MM.1S (cell line): ENCODE measurements around the gene TCP11.

ENCODE experiments used
- DNase-seq: peaks from one replicate; pipeline ENCODE4 v3.0.0-alpha.2; 2015
- H2AFZ ChIP-seq: fragments of 300-600 bp; sonication (generic); 2 replicates; pipeline ENCODE4 v1.6.0; 2016; ENCODE audit warnings: antibody characterized with exemption, low read length
- H3F3A ChIP-seq: fragments of 300-600 bp; sonication (generic); 2 replicates; pipeline ENCODE4 v1.6.1; 2016; ENCODE audit warnings: mild to moderate bottlenecking, antibody characterized with exemption, low read length, moderate library complexity, mixed read lengths; ENCODE audit not compliant: insufficient read depth
- H3K27ac ChIP-seq: fragments of 300-600 bp; sonication (generic); 2 replicates; pipeline ENCODE4 v1.5.1; 2016; ENCODE audit warnings: mild to moderate bottlenecking, low read length
- H3K27me3 ChIP-seq: fragments of 300-600 bp; sonication (generic); replicated peaks from 2 replicates; pipeline ENCODE4 v1.6.0; 2016; ENCODE audit warnings: low read length; ENCODE audit not compliant: insufficient read depth
- H3K36me3 ChIP-seq: fragments of 300-600 bp; sonication (generic); replicated peaks from 2 replicates; pipeline ENCODE4 v1.6.1; 2016; ENCODE audit warnings: mild to moderate bottlenecking, low read length, mixed read lengths; ENCODE audit not compliant: insufficient read depth
- H3K4me1 ChIP-seq: fragments of 300-600 bp; sonication (generic); 2 replicates; pipeline ENCODE4 v1.6.1; 2016; ENCODE audit warnings: low read length, mixed read lengths
- H3K4me2 ChIP-seq: fragments of 300-600 bp; sonication (generic); 2 replicates; pipeline ENCODE4 v1.6.0; 2016; ENCODE audit warnings: low read depth, low read length
- H3K4me3 ChIP-seq: fragments of 300-600 bp; sonication (generic); 2 replicates; pipeline ENCODE4 v1.5.1; 2016; ENCODE audit warnings: low read length, mixed read lengths
- H3K79me2 ChIP-seq: fragments of 300-600 bp; sonication (generic); 2 replicates; pipeline ENCODE4 v1.6.1; 2016; ENCODE audit warnings: mixed run types, low read length, mixed read lengths
- H3K9ac ChIP-seq: fragments of 300-600 bp; sonication (generic); 2 replicates; pipeline ENCODE4 v1.6.1; 2016; ENCODE audit warnings: low read length, mixed read lengths
- H3K9me2 ChIP-seq: fragments of 300-600 bp; sonication (generic); replicated peaks from 2 replicates; pipeline ENCODE4 v1.6.1; 2016; ENCODE audit warnings: mild to moderate bottlenecking, low read length, mixed read lengths; ENCODE audit not compliant: insufficient read depth
- H3K9me3 ChIP-seq: fragments of 300-600 bp; sonication (generic); replicated peaks from 2 replicates; pipeline ENCODE4 v1.6.1; 2016; ENCODE audit warnings: mild to moderate bottlenecking, low read length, mixed read lengths; ENCODE audit not compliant: insufficient read depth
- H4K20me1 ChIP-seq: fragments of 300-600 bp; sonication (generic); 2 replicates; pipeline ENCODE4 v1.6.1; 2016; ENCODE audit warnings: mild to moderate bottlenecking, low read length, moderate library complexity, mixed read lengths; ENCODE audit not compliant: insufficient read depth
- EZH2 ChIP-seq: fragments of 300-600 bp; sonication (generic); optimal IDR thresholded peaks from 2 replicates; pipeline ENCODE3; 2017; ENCODE audit warnings: low read depth, mild to moderate bottlenecking, antibody characterized with exemption, low read length, mixed read lengths
- EZH2phosphoT487 ChIP-seq: fragments of 300-600 bp; sonication (generic); IDR thresholded peaks from 2 replicates; pipeline ENCODE4 v1.6.1; 2018; ENCODE audit warnings: antibody characterized with exemption, low read length
- TF ChIP-seq, protein P1 (sequence below): fragments of 300-600 bp; sonication (generic); IDR thresholded peaks from 2 replicates; pipeline ENCODE4 v1.5.1; 2016; ENCODE audit warnings: antibody characterized with exemption, low read length, mixed read lengths

Gene TCP11

DNA sequence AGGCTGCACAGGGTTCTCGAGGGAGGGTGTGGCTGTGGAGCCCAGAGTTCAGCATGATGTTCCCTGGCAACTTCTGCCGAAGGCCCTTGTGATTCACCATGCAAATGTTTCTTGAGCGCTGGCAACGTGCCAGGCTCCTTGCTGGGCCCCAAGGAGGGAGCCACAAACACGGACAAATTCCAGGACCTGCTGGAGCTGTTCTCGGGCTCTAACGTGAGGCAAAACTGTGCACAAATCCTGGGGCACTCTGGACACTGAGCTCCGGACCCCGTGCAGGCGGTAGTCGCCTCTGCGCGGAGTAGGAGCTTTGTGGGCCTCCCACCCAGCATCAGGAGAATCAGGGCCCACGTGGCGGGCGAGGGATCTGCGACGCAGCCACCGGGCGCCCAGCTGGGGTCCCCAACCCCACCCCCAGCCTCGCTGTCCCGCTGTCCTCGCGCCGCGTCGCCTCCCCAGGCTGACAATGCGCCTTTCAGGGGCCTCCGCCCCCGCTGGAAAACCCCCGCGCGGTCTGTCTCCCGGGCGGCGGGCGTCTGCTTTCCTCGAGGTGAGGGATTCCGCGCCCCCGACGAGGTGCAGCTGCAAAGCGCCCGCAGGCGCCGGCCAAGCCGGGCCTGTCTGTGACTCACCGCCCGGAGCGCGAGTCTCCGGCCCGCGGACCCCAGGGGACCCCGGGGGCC, 40.9 kb upstream of the TCP11 start:
- peak overlapping the region; percentile 52 for H3K4me2 ChIP-seq
- no peaks in the 10 kb centered on the region for H3K36me3 ChIP-seq
- no peaks in the 10 kb centered on the region for H3F3A ChIP-seq
- H4K20me1 ChIP-seq: no peaks in the 10 kb centered on the region
- H3K79me2 ChIP-seq: no peaks in the 10 kb centered on the region
- no peak overlapping the region for H3K9ac ChIP-seq
- no peak for DNase-seq
- no peak overlapping the region for H3K27ac ChIP-seq
- no peak for TF ChIP-seq EZH2
- TF ChIP-seq, protein P1, sequence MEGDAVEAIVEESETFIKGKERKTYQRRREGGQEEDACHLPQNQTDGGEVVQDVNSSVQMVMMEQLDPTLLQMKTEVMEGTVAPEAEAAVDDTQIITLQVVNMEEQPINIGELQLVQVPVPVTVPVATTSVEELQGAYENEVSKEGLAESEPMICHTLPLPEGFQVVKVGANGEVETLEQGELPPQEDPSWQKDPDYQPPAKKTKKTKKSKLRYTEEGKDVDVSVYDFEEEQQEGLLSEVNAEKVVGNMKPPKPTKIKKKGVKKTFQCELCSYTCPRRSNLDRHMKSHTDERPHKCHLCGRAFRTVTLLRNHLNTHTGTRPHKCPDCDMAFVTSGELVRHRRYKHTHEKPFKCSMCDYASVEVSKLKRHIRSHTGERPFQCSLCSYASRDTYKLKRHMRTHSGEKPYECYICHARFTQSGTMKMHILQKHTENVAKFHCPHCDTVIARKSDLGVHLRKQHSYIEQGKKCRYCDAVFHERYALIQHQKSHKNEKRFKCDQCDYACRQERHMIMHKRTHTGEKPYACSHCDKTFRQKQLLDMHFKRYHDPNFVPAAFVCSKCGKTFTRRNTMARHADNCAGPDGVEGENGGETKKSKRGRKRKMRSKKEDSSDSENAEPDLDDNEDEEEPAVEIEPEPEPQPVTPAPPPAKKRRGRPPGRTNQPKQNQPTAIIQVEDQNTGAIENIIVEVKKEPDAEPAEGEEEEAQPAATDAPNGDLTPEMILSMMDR: no peak
- no peak for TF ChIP-seq EZH2phosphoT487
- H3K9me3 ChIP-seq: no peaks in the 10 kb centered on the region
- no peak overlapping the region for H3K4me3 ChIP-seq
- peaks cover 20% of the 10 kb centered on the region for H3K4me1 ChIP-seq
- H2AFZ ChIP-seq: peak overlapping the region; percentile 88
- no peaks in the 10 kb centered on the region for H3K9me2 ChIP-seq
- H3K27me3 ChIP-seq: no peaks in the 10 kb centered on the region

DNA sequence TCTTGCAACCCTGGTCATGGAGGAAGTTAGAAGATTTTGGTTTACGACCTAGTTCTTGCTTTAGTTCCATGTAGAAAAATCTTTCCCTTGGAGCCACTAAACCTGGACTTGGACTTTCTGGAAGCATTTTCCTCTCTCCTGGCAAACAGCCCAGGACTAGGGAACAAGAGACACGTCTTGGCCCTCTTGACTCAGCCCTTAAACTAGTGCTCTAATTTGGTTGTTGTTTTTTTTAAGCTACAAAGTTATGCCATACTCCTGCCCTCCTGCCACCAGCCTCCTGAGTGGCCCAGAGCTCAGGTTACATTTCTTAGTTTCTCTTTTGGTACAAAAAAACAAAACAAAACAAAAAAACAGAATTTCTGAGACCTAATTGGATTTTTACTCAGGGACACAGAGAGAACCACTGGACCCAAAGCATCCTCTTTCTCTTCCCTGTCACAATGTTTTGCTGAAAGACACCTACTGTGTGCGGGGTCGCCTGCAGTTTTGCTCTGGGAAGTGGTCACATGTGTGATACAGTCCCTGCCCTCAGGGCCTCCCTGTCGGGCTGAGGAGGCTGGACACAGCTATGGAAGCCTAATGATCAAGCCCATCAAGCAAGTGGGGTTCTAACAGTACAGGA, 40.3 kb upstream of the TCP11 start:
- Histone ChIP-seq H3K4me1 (peaks cover 20% of the 10 kb centered on the region), H3K4me2 (peak overlapping the region; percentile 52)
- TF ChIP-seq EZH2 (no peak), EZH2phosphoT487 (no peak)
- TF ChIP-seq, protein P1: no peak

DNA sequence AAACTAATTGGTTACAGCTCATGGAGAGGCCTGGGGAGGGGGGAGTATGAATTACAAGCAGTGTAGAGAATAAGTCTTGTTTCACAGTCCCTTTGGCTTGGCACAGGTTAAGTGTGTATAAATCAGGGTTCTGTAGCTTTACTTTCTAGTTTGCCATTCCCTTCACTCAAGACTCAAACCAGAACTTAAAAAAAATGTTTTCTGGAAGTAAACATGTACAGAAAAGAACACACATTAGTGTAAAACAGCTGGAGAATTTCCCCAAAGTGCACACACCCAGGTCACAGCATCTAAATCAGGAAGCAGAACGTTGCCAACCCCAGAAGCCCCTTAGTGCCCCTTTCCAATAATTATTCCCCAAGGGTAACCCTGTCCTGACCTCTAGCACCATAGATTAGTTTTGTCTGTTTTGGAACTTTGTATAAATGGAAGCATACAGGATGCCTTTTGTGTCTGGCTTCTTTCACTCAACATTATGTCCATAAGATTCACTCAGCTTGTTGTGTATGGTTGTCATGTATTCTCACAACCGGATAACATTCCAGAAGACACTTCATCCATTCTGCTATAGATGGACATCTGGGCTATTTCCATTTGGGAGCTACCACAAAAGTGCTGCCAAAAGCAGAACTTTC, 38.9 kb upstream of the TCP11 start:
- no peaks in the 10 kb centered on the region for H3K79me2 ChIP-seq
- H3K27me3 ChIP-seq: no peaks in the 10 kb centered on the region
- H3K27ac ChIP-seq: no peak overlapping the region
- no peaks in the 10 kb centered on the region for H3F3A ChIP-seq
- H3K9ac ChIP-seq: no peak overlapping the region
- no peak for DNase-seq
- H3K36me3 ChIP-seq: no peaks in the 10 kb centered on the region
- TF ChIP-seq EZH2phosphoT487: no peak
- TF ChIP-seq, protein P1: no peak
- TF ChIP-seq EZH2: no peak
- H3K9me3 ChIP-seq: no peaks in the 10 kb centered on the region
- no peak overlapping the region for H3K4me2 ChIP-seq
- no peak overlapping the region for H3K4me3 ChIP-seq
- H3K4me1 ChIP-seq: peaks cover 20% of the 10 kb centered on the region
- H4K20me1 ChIP-seq: no peaks in the 10 kb centered on the region
- H2AFZ ChIP-seq: 0 out of 2 replicates have a peak overlapping the region, but pooled peaks have one; percentile 9
- H3K9me2 ChIP-seq: no peaks in the 10 kb centered on the region

More for the DNA sequence above, 40.3 kb upstream of the TCP11 start:
- H3K27ac ChIP-seq: no peak overlapping the region; the same call in 1 of the 2 replicates
- no peaks in the 10 kb centered on the region for H4K20me1 ChIP-seq
- H3K79me2 ChIP-seq: no peaks in the 10 kb centered on the region
- H3F3A ChIP-seq: no peaks in the 10 kb centered on the region
- peak overlapping the region; percentile 88 for H2AFZ ChIP-seq
- no peaks in the 10 kb centered on the region for H3K27me3 ChIP-seq
- H3K9ac ChIP-seq: no peak overlapping the region
- no peaks in the 10 kb centered on the region for H3K36me3 ChIP-seq
- no peaks in the 10 kb centered on the region for H3K9me3 ChIP-seq
- H3K9me2 ChIP-seq: no peaks in the 10 kb centered on the region
- H3K4me3 ChIP-seq: peak overlapping the region; percentile 23; the same call in 1 of the 2 replicates
- peak; percentile 22 for DNase-seq
